ENCODE data around the gene DNMBP. TPM values are rescaled to one million over a fixed set of nuclear protein-coding genes. Genes with fewer than 3 reads are reported as not detected.
"Not testable (repeated sequence)": the region's sequence is repeated elsewhere in the genome, so short reads cannot be mapped to it uniquely, and the experiment has no call there.

Gene DNMBP
- total RNA-seq, 2 experiments from 2014 or later, result 4.1 to 4.4 TPM

DNA sequence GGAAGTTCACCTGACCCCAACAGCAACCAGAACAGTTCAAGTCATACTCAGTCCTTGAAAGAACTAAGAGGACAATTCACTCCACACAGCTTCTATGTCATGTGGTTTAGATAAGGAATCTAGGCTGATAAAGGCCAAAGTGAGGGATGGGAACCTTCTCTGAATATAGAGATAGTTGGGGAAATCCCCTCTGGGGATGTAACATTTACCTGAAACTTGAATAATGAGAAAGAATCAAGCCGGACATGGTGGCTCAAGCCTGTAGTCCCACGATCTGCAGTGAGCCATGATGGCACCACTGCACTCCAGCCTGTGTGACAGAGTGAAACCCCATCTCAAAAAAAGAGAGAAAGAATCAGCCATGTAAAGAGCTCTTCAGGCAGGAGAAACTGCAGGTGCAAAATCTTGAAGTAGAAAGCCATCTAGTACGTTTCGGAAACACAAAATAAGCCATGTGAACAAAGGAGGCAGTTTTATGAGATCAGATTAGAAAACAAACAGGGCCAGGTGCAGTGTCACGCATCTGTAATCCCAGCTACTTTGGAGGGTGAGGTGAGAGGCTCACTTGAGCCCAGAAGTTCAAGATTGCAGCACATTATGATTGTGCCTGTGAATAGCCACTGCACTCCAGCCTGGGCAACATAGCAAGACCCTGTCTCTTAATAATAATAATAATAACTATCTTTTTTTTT is 4.5 kb upstream of the DNMBP start:
- Mint-ChIP-seq H3K4me3 (no peak overlapping the region), H3K36me3 (ENCODE audit: low read depth) (no peaks in the 10 kb centered on the region), H3K27me3 (ENCODE audit: low read depth) (peaks cover 33% of the 10 kb centered on the region), H3K27ac (no peak overlapping the region), H3K9me3 (ENCODE audit: insufficient read depth) (no peaks in the 10 kb centered on the region), H3K4me1 (ENCODE audit: low read depth) (peaks cover 9% of the 10 kb centered on the region)
- no peak for ATAC-seq
- ChIA-PET CTCF (interaction anchor here (1.2 to 1.5 kb wide), 2 partner anchors 32 to 169 kb away, joined by 4 to 5 read pairs; no protein-coding TSS in a partner anchor), POLR2A (no interaction called here)
- no peak for DNase-seq

DNA sequence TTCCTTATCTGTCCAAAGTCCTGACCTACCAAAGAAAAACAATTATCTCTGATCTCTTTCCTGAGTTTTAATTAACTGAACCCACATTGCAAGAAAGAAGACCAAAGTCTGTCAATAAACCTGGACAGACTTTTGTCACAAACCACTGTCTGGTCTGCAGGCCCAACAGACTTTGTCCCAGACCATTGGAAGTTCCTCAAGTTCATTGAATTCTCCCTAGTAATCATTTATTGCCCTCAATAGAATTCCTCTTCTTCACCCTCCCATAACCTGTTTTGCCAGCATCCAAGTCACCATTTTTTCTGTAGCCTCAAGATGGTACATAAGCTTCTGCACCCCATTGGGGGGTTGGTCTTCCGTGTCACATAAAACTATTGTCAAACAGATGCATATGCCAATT is 3.9 kb upstream of the DNMBP start:
- Mint-ChIP-seq H3K36me3 (ENCODE audit: low read depth) (no peaks in the 10 kb centered on the region), H3K4me3 (no peak overlapping the region), H3K27ac (no peak overlapping the region), H3K4me1 (ENCODE audit: low read depth) (peaks cover 15% of the 10 kb centered on the region), H3K27me3 (ENCODE audit: low read depth) (peaks cover 34% of the 10 kb centered on the region), H3K9me3 (ENCODE audit: insufficient read depth) (no peaks in the 10 kb centered on the region)
- CTCF ChIA-PET, result interaction anchor here (0.8 to 1.5 kb wide), 3 partner anchors 32 to 168 kb away, joined by 3 to 5 read pairs (median 4); no protein-coding TSS in a partner anchor
- ATAC-seq (no peak), DNase-seq (no peak)
- POLR2A ChIA-PET, result no interaction called here

DNA sequence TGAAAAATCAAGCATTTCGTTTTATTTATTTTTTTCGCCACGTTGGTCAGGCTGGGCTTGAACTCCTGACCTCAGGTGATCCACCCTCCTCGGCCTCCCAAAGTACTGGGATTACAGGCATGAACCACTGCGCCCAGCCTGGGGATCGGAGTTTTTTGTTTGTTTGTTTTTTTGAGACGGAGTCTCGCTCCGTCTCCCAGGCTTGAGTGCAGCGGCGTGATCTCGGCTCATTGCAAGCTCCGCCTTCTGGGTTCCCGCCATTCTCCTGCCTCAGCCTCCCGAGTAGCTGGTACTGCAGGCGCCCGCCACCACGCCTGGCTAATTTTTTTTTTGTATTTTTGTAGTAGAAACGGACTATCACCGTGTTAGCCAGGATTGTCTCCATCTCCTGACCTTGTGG is 2.2 kb upstream of the DNMBP start:
- H3K4me1 Mint-ChIP-seq (ENCODE audit: low read depth), result peaks cover 24% of the 10 kb centered on the region
- H3K36me3 Mint-ChIP-seq (ENCODE audit: low read depth); H3K9me3 Mint-ChIP-seq (ENCODE audit: insufficient read depth); H3K4me3 Mint-ChIP-seq; ATAC-seq; POLR2A ChIA-PET; DNase-seq; H3K27ac Mint-ChIP-seq: not testable (repeated sequence)
- CTCF ChIA-PET, result interaction anchor here (0.7 to 4.5 kb wide), 2 partner anchors 34 to 166 kb away, joined by 3 to 67 read pairs; no protein-coding TSS in a partner anchor
- peaks cover 38% of the 10 kb centered on the region for H3K27me3 Mint-ChIP-seq (ENCODE audit: low read depth)

DNA sequence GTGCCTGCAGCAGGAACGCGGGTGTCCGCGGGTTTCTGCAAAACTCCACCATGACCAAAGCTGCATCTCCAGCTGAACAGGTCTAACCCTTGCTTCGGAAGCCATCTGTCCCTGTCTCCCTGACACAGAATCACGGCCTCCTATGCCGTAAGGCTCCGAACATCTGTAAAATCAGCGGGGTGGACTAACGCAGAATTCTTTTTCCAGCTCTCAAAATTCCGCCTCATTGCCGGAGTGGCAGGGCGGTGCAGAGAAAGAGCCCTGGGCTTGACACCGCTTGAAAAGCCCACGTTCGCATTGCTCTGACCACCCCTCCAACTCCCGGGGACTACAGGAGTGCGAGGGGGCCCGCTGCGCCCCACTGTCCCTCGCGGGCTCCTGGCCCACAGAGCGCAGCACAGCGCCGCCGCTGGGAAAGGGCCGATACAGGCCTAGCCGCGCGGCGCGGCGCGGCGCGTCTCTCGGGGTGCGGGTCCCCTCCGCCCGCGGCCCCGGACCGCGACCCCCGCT is 409 bp downstream of the DNMBP start:
- H3K36me3 Mint-ChIP-seq (ENCODE audit: low read depth), result no peaks in the 10 kb centered on the region
- H3K4me3 Mint-ChIP-seq, result peak overlapping the region; percentile 86
- CTCF ChIA-PET, result interaction anchor here (0.7 to 4.5 kb wide), 29 partner anchors 9 to 364 kb away, joined by 3 to 67 read pairs (median 4); partner anchors contain the start of genes COX15 and CUTC
- ATAC-seq, result peak; percentile 87
- no peaks in the 10 kb centered on the region for H3K9me3 Mint-ChIP-seq (ENCODE audit: insufficient read depth)
- peak overlapping the region; percentile 33 for H3K27ac Mint-ChIP-seq
- H3K4me1 Mint-ChIP-seq (ENCODE audit: low read depth), result peaks cover 37% of the 10 kb centered on the region
- POLR2A ChIA-PET, result interaction anchor here (1.0 to 1.5 kb wide), 2 partner anchors 13 to 277 kb away, joined by 3 to 6 read pairs; partner anchors contain the start of genes COX15 and CUTC
- H3K27me3 Mint-ChIP-seq (ENCODE audit: low read depth), result peaks cover 34% of the 10 kb centered on the region
- peak; percentile 24 for DNase-seq

DNA sequence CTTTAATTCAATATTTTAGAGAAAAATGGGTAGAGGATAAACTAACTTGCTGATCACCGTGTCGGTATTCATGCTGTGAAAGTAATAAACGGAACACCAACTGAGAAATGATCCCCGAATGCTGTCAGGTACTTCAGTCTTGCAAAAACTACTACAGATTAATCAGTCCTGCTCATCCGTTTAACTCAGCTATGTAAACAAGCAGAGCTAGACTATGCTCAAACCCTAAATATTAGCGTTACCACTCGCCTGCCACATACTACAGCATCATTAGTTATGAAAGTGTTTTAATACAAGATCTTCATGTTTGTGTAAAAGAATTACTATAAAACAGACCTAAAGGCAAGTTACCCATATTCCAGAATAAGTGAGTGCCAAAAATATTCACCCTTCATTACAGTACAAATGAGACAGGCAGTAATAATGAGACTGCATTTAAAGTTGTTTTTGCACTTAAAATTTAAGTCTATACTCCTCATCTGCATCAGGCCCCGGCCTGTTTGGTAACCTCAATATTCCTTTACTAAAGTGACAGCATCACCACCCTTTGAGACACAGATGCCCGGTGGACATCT is 952 bp downstream of the DNMBP start:
- H3K4me1 Mint-ChIP-seq (ENCODE audit: low read depth), result peaks cover 37% of the 10 kb centered on the region
- DNase-seq (no peak), ATAC-seq (no peak)
- no peak overlapping the region for H3K27ac Mint-ChIP-seq
- no peaks in the 10 kb centered on the region for H3K9me3 Mint-ChIP-seq (ENCODE audit: insufficient read depth)
- POLR2A ChIA-PET, result interaction anchor here (1.0 to 1.5 kb wide), 2 partner anchors 13 to 277 kb away, joined by 3 to 6 read pairs; partner anchors contain the start of genes COX15 and CUTC
- no peaks in the 10 kb centered on the region for H3K36me3 Mint-ChIP-seq (ENCODE audit: low read depth)
- peak overlapping the region; percentile 86 for H3K4me3 Mint-ChIP-seq
- CTCF ChIA-PET, result interaction anchor here (0.7 to 4.5 kb wide), 20 partner anchors 8 to 278 kb away, joined by 3 to 67 read pairs (median 6); no protein-coding TSS in a partner anchor
- H3K27me3 Mint-ChIP-seq (ENCODE audit: low read depth), result peaks cover 30% of the 10 kb centered on the region

DNA sequence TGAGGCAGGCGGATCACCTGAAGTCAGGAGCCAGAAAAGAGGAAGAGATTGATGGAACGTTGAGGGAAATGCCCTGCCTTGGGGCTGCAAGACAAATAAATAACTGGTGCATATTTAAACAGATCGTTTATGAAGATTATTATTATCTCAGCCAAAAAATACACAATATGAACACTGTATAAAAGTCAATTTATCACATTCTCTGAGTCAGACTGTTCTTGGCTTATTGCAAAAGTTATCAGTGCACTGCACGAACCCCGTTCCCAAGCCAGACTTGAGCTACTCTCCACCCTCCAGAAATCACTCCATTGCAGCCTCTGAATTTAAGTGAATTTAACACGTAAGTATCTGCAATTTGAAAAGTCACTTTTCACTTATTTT is 1.6 kb downstream of the DNMBP start:
- no peak for DNase-seq
- H3K4me1 Mint-ChIP-seq (ENCODE audit: low read depth), result peaks cover 37% of the 10 kb centered on the region
- ChIA-PET CTCF (interaction anchor here (0.8 to 4.5 kb wide), 8 partner anchors 12 to 277 kb away, joined by 3 to 67 read pairs (median 16); no protein-coding TSS in a partner anchor), POLR2A (interaction anchor here (0.6 kb wide), 1 partner anchor 25 kb away, joined by 5 read pairs; no protein-coding TSS in a partner anchor)
- peaks cover 25% of the 10 kb centered on the region for H3K27me3 Mint-ChIP-seq (ENCODE audit: low read depth)
- no peaks in the 10 kb centered on the region for H3K9me3 Mint-ChIP-seq (ENCODE audit: insufficient read depth)
- no peak for ATAC-seq
- H3K27ac Mint-ChIP-seq, result no peak overlapping the region
- no peaks in the 10 kb centered on the region for H3K36me3 Mint-ChIP-seq (ENCODE audit: low read depth)
- peak overlapping the region; percentile 38 for H3K4me3 Mint-ChIP-seq

DNA sequence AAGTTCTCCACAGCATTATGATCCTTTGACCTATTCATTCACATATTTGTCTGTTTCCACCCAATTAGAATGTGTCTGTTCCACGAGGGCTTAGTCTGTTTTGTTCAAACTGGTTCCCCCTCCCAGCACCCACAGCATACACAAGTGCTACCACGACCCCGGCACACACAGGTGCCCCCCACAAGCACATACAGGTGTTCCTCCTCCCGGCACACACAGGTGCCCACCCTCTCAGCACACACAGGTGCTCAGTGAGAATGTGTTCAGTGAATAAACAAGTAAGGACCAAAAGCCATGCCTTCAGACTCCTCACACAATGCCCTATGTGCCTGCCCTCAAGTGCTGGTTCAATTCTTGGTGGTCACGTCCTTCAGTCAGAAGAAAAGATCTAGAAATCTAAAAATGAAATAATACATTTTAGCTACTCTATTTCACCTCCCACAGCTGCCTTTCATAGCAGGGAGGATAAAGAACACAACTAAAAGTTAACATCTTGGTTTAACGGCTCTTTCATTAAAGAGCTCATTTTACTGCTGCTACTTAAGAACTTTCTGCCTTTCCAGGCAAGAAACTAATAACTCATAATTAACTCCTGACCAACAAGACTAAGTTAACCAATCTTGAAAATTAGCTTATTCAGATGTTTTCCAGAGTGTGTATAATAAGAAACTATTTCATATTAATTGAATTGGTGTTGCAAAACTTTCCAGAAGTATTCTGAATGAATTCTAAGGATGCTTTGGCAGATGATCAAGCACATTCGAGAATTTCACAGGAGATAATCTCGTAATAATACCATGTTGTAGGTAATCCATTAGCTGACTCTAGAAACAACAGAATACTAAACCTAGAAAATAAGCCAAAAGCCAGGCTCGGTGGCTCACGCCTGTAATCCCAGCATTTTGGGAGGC is 2.3 kb downstream of the DNMBP start:
- CTCF ChIA-PET, result interaction anchor here (0.8 to 4.5 kb wide), 5 partner anchors 11 to 224 kb away, joined by 3 to 67 read pairs (median 35); no protein-coding TSS in a partner anchor
- ATAC-seq, result no peak
- H3K4me3 Mint-ChIP-seq, result peak overlapping the region; percentile 38
- H3K36me3 Mint-ChIP-seq (ENCODE audit: low read depth), result no peaks in the 10 kb centered on the region
- DNase-seq, result no peak
- H3K27me3 Mint-ChIP-seq (ENCODE audit: low read depth), result peaks cover 23% of the 10 kb centered on the region
- no peak overlapping the region for H3K27ac Mint-ChIP-seq
- no peaks in the 10 kb centered on the region for H3K9me3 Mint-ChIP-seq (ENCODE audit: insufficient read depth)
- POLR2A ChIA-PET, result interaction anchor here (0.6 kb wide), 1 partner anchor 24 kb away, joined by 5 read pairs; no protein-coding TSS in a partner anchor
- H3K4me1 Mint-ChIP-seq (ENCODE audit: low read depth), result peaks cover 37% of the 10 kb centered on the region

DNA sequence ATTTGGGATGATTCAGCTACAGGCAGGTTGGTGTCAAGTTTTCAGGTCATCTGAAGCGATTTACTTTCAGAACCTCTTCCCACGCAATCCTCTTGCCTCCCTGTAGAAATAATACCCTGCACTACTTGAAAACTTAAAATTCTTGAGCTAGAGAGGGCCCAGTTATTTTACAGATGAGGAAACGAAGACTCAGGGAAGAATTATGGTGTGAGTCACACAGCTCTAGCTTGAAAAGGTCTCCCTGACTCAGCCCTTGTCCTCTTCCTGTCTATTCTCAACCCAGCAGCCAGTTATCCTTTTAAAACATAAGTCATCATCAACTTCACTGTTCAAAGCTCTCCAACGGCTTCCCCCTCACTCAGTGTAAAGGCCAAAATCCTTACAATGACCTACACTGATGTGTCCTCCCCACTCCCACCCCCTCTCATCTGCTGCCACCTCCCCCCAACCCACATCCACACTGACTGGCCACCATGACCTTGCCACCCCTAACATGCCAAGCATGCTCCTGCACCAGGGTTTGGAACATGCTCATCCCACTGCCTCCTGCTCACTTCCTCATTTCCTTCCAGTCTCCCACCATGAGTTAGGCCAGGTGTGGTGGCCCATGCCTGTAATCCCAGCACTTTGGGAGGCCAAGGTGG is 3.4 kb downstream of the DNMBP start:
- POLR2A ChIA-PET, result interaction anchor here (1.4 kb wide), 1 partner anchor 11 kb away, joined by 3 read pairs; no protein-coding TSS in a partner anchor

DNA sequence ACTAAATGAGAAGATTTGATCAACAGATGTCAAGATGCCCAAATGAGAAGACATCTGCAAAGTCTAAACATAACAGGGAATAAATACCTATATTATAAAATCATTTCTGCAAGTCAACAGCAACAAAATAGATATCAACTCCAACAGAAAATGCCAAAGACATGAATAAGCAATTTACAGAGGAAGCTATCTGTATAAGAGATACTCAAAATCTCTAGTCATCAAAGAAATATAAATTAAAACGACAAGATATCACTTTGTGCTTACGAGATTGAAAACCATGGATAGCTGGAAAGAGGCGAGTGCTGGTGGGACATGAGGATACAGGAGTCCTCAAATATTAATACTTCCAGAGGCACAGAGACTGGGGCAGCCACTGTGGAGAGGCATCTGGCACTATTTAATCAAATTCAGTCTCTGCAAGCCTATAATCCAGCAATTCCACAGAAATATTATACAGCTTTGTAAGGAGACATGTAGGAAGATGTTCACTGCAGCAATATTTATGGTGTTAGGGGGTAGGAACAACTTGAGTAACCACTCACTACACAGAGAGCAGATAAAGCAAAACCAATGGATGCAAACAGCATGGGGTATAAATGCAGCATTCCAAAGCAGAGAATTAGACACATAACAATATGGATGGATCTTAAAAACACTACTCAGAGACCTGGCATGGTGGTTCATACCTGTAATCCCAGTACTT is 4.8 kb downstream of the DNMBP start:
- POLR2A ChIA-PET, result no interaction called here
- Mint-ChIP-seq H3K27me3 (ENCODE audit: low read depth) (peaks cover 8% of the 10 kb centered on the region), H3K4me1 (ENCODE audit: low read depth) (peaks cover 28% of the 10 kb centered on the region), H3K36me3 (ENCODE audit: low read depth) (no peaks in the 10 kb centered on the region), H3K4me3 (no peak overlapping the region), H3K9me3 (ENCODE audit: insufficient read depth) (no peaks in the 10 kb centered on the region), H3K27ac (no peak overlapping the region)
- CTCF ChIA-PET, result interaction anchor here (1.7 to 4.2 kb wide), 4 partner anchors 8 to 159 kb away, joined by 4 to 22 read pairs (median 13); no protein-coding TSS in a partner anchor
- DNase-seq (no peak), ATAC-seq (no peak)

More for the DNA sequence above, 3.4 kb downstream of the DNMBP start:
- H3K27ac Mint-ChIP-seq, result no peak overlapping the region
- CTCF ChIA-PET, result interaction anchor here (0.6 to 4.2 kb wide), 6 partner anchors 9 to 431 kb away, joined by 3 to 22 read pairs (median 6); no protein-coding TSS in a partner anchor
- ATAC-seq (no peak), DNase-seq (no peak)
- H3K9me3 Mint-ChIP-seq (ENCODE audit: insufficient read depth), result no peaks in the 10 kb centered on the region
- H3K4me3 Mint-ChIP-seq, result no peak overlapping the region
- no peaks in the 10 kb centered on the region for H3K36me3 Mint-ChIP-seq (ENCODE audit: low read depth)
- H3K4me1 Mint-ChIP-seq (ENCODE audit: low read depth), result peaks cover 37% of the 10 kb centered on the region
- peaks cover 20% of the 10 kb centered on the region for H3K27me3 Mint-ChIP-seq (ENCODE audit: low read depth)

DNA sequence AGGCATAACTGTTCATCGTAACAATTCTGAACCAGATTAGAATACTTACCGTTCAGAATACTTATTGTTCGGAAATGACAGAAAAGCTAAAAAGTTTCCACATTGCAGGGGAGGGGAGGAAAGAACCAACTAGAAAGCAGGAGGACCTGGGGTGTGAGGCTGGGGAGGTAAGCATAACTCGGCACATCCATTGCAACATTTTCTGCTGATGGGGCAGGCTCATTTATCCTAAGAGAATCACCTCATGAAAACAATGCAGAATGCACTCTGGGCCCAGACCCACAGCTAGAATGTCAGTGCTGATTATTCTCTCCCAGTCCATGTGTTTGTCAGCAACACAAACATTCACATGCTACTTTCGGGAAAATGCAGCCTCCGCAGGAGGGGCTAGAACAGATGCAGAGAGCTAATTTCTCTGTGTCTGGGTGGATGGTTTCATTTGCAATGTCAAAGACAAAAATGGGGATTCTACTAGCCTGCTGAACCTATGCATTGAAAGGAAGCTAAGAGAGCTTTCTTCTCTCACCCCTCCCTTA is 9.6 kb downstream of the DNMBP start:
- no peaks in the 10 kb centered on the region for H3K36me3 Mint-ChIP-seq (ENCODE audit: low read depth)
- DNase-seq, result no peak
- POLR2A ChIA-PET, result no interaction called here
- ATAC-seq, result no peak
- H3K4me1 Mint-ChIP-seq (ENCODE audit: low read depth), result peaks cover 11% of the 10 kb centered on the region
- CTCF ChIA-PET, result interaction anchor here (1.9 to 3.0 kb wide), 2 partner anchors 9 to 154 kb away, joined by 7 to 9 read pairs; partner anchors contain the start of gene DNMBP
- H3K27ac Mint-ChIP-seq, result no peak overlapping the region
- no peak overlapping the region for H3K4me3 Mint-ChIP-seq
- no peaks in the 10 kb centered on the region for H3K27me3 Mint-ChIP-seq (ENCODE audit: low read depth)
- H3K9me3 Mint-ChIP-seq (ENCODE audit: insufficient read depth), result no peaks in the 10 kb centered on the region

Data from activated CD8-positive, alpha-beta T cell treated with anti-CD3 and anti-CD28 coated beads, Interleukin-2, amount 10 ng/mL, durations not matched to agents 7 days and 5 days (primary cell).